Measurements from ENCODE around the gene ABL1.

The ABL1 gene

GRCh38 chr9:130861372-130862180, 26.5 kb downstream of the ABL1 start (continued):
- TF ChIP-seq ZNF513 (tag by site-specific recombination; IDR thresholded peaks at IDR 0.05) (no peak), GLI2 (tag by site-specific recombination; IDR thresholded peaks at IDR 0.05; ENCODE audit: borderline replicate concordance, low read depth) (no peak), ZNF776 (tag by site-specific recombination; IDR thresholded peaks at IDR 0.05; ENCODE audit: borderline replicate concordance) (no peak), ZSCAN30 (tag by site-specific recombination; IDR thresholded peaks at IDR 0.05) (no peak), SP7 (tag by site-specific recombination; IDR thresholded peaks at IDR 0.05) (no peak), ZNF692 (tag by site-specific recombination; IDR thresholded peaks at IDR 0.05) (no peak), ZNF394 (tag by site-specific recombination; IDR thresholded peaks at IDR 0.05; ENCODE audit: borderline replicate concordance) (no peak), ZNF664 (tag by site-specific recombination; IDR thresholded peaks at IDR 0.05) (no peak)

GRCh38 chr9:130862217-130862616, 27.2 kb downstream of the ABL1 start:
- Histone ChIP-seq H3K4me3 (ENCODE audit: low read depth, low read length) (no peak overlapping the region), H3K27ac (ENCODE audit: extremely low read depth, low read depth, low read length) (no peak overlapping the region), H3K36me3 (ENCODE audit: control insufficient read depth in 2 of 2, insufficient read depth in 1 of 2, low read length in 2 of 2) (peaks cover 0 to 75% of the 10 kb centered on the region in 2 experiments; a peak in 1 of 3 replicates), H3K4me1 (ENCODE audit: control insufficient read depth, insufficient read depth, low read length) (no peaks in the 10 kb centered on the region), H3K9me3 (ENCODE audit: control insufficient read depth, insufficient read depth, low read depth, low read length) (no peaks in the 10 kb centered on the region)
- POLR2A ChIA-PET, result no interaction called here
- CTCF ChIA-PET, result interaction anchor here (0.5 to 13.9 kb wide), 16 partner anchors 14 to 402 kb away, joined by 3 to 400 read pairs (median 6); no protein-coding TSS in a partner anchor
- no peak for TF ChIP-seq ZNF580 (tag by site-specific recombination; IDR thresholded peaks at IDR 0.05)
- no peak for TF ChIP-seq ZNF518A (tag by site-specific recombination; conservative IDR thresholded peaks at IDR 0.05; ENCODE audit: low read depth)
- no peak for TF ChIP-seq KLF16 (tag by site-specific recombination; IDR thresholded peaks at IDR 0.05)
- TF ChIP-seq GFI1B (tag by site-specific recombination; IDR thresholded peaks at IDR 0.05), result no peak
- no peak for TF ChIP-seq ZNF391 (tag by site-specific recombination; IDR thresholded peaks at IDR 0.05; ENCODE audit: borderline replicate concordance, low read depth)
- no peak for TF ChIP-seq ZNF645 (tag by site-specific recombination; IDR thresholded peaks at IDR 0.05)
- no peak for TF ChIP-seq ZNF404 (tag by site-specific recombination; IDR thresholded peaks at IDR 0.05)
- TF ChIP-seq PRDM1 (tag by site-specific recombination; IDR thresholded peaks at IDR 0.05), result no peak
- TF ChIP-seq IKZF3 (tag by site-specific recombination; IDR thresholded peaks at IDR 0.05), result no peak
- TF ChIP-seq ZNF768 (tag by site-specific recombination; IDR thresholded peaks at IDR 0.05), result no peak
- no peak for TF ChIP-seq REST (tag by site-specific recombination; IDR thresholded peaks at IDR 0.05)
- TF ChIP-seq MYNN (tag by site-specific recombination; IDR thresholded peaks at IDR 0.05; ENCODE audit: borderline replicate concordance), result no peak
- no peak for TF ChIP-seq ZNF654 (tag by site-specific recombination; IDR thresholded peaks at IDR 0.05; ENCODE audit: low read depth)
- no peak for TF ChIP-seq KLF7 (tag by site-specific recombination; IDR thresholded peaks at IDR 0.05; ENCODE audit: borderline replicate concordance)
- TF ChIP-seq ZNF157 (tag by site-specific recombination; IDR thresholded peaks at IDR 0.05), result no peak

Data from HEK293 (cell line).